ENCODE data around the gene SF1.

The SF1 gene

GRCh38 chr11:64792482-64792881 lies 14.1 kb upstream of the SF1 start:
- ChIA-PET CTCF (interaction anchor here (1.5 to 1.8 kb wide), 2 partner anchors 10 to 11 kb away, joined by 3 to 6 read pairs; partner anchors contain the start of gene MAP4K2), POLR2A (interaction anchor here (1.1 kb wide), 1 partner anchor 10 kb away, joined by 5 read pairs; no protein-coding TSS in a partner anchor)
- no peak for TF ChIP-seq CTCF (IDR thresholded peaks at IDR 0.05; ENCODE audit: insufficient read depth, low read length, missing control alignments)
- H3K4me3 ChIP-seq (ENCODE audit: low read depth, low read length) = no peak overlapping the region
- DNase-seq (ENCODE audit: low read depth, low spot score) = no peak

- ChIA-PET CTCF (interaction anchor here (0.6 to 1.8 kb wide), 5 partner anchors 8 to 19 kb away, joined by 3 to 6 read pairs (median 3); partner anchors contain the start of gene MAP4K2), POLR2A (no interaction called here)
- no peak for TF ChIP-seq CTCF (IDR thresholded peaks at IDR 0.05; ENCODE audit: insufficient read depth, low read length, missing control alignments)
- H3K4me3 ChIP-seq (ENCODE audit: low read depth, low read length) = no peak overlapping the region
- no peak for DNase-seq (ENCODE audit: low read depth, low spot score)
Measured at GRCh38 chr11:64791781-64792291, 13.5 kb upstream of the SF1 start.

- ChIA-PET POLR2A (no interaction called here), CTCF (no interaction called here)
- no peak for TF ChIP-seq CTCF (IDR thresholded peaks at IDR 0.05; ENCODE audit: insufficient read depth, low read length, missing control alignments)
- no peak for DNase-seq (ENCODE audit: low read depth, low spot score)
- H3K4me3 ChIP-seq (ENCODE audit: low read depth, low read length) = no peak overlapping the region
Measured at GRCh38 chr11:64790205-64791095, 12.1 kb upstream of the SF1 start.

- no peak overlapping the region for H3K4me3 ChIP-seq (ENCODE audit: low read depth, low read length)
- TF ChIP-seq CTCF (IDR thresholded peaks at IDR 0.05; ENCODE audit: insufficient read depth, low read length, missing control alignments) = no peak
- ChIA-PET POLR2A (no interaction called here), CTCF (interaction anchor here (2.3 kb wide), 2 partner anchors 8 to 10 kb away, joined by 11 to 13 read pairs; partner anchors contain the start of gene SF1)
- no peak for DNase-seq (ENCODE audit: low read depth, low spot score)
Measured at GRCh38 chr11:64789331-64790204, 11.2 kb upstream of the SF1 start.

GRCh38 chr11:64788321-64789215 lies 10.2 kb upstream of the SF1 start:
- ChIA-PET CTCF (interaction anchor here (0.7 to 2.3 kb wide), 10 partner anchors 9 to 329 kb away, joined by 3 to 13 read pairs (median 4); partner anchors contain the start of genes MAP4K2, SF1 and ZNHIT2), POLR2A (no interaction called here)
- DNase-seq (ENCODE audit: low read depth, low spot score) = no peak
- H3K4me3 ChIP-seq (ENCODE audit: low read depth, low read length) = no peak overlapping the region
- no peak for TF ChIP-seq CTCF (IDR thresholded peaks at IDR 0.05; ENCODE audit: insufficient read depth, low read length, missing control alignments)
